GM23338 (cell line): ENCODE data around the gene MIER3. TPM values are rescaled to one million over a fixed set of nuclear protein-coding genes. Genes with fewer than 3 reads are reported as not detected.

Source experiments
- ATAC-seq: fragments of 200-7000 bp; cut with Tn5 transposase; 3 replicates; pipeline ENCODE4 v1.9.1; 2020
- DNase-seq: peaks from one replicate; pipeline ENCODE4 v3.0.0-alpha.2; 2015; ENCODE audit warnings: low spot score
- H2AFZ ChIP-seq: fragments of 200-600 bp; sonication (generic); 2 replicates; pipeline ENCODE4 v1.8.0; 2016; ENCODE audit warnings: antibody characterized with exemption, mild to moderate bottlenecking, moderate library complexity
- H3F3A ChIP-seq: fragments of 200-600 bp; sonication (generic); replicated peaks from 2 replicates; pipeline ENCODE4 v1.8.0; 2017; ENCODE audit warnings: antibody characterized with exemption, mixed run types, low read depth
- H3K27ac ChIP-seq: fragments of 200-600 bp; sonication (generic); 2 replicates; pipeline ENCODE4 v1.6.1; 2016; ENCODE audit warnings: low read depth
- H3K27me3 ChIP-seq: fragments of 200-600 bp; sonication (generic); 2 replicates; pipeline ENCODE4 v1.8.0; 2016; ENCODE audit warnings: mild to moderate bottlenecking, mixed run types, moderate library complexity; ENCODE audit not compliant: insufficient read depth
- H3K36me3 ChIP-seq: fragments of 200-600 bp; sonication (generic); 2 replicates; pipeline ENCODE4 v1.8.0; 2016; ENCODE audit warnings: mild to moderate bottlenecking; ENCODE audit not compliant: insufficient read depth
- H3K4me1 ChIP-seq: fragments of 200-600 bp; sonication (generic); 2 replicates; pipeline ENCODE4 v1.8.0; 2016; ENCODE audit warnings: mild to moderate bottlenecking, moderate library complexity; ENCODE audit not compliant: insufficient read depth
- H3K4me2 ChIP-seq: fragments of 200-600 bp; sonication (generic); 2 replicates; pipeline ENCODE4 v1.7.1; 2017; ENCODE audit warnings: mixed run types
- H3K4me3 ChIP-seq: fragments of 200-600 bp; sonication (generic); 2 replicates; pipeline ENCODE4 v1.6.1; 2016; ENCODE audit warnings: mixed run types
- H3K79me2 ChIP-seq: fragments of 200-600 bp; sonication (generic); replicated peaks from 2 replicates; pipeline ENCODE4 v1.8.0; 2017; ENCODE audit warnings: mild to moderate bottlenecking; ENCODE audit not compliant: insufficient read depth
- H3K9me2 ChIP-seq: fragments of 200-600 bp; sonication (generic); 2 replicates; pipeline ENCODE4 v1.8.0; 2017; ENCODE audit not compliant: insufficient read depth
- H4K20me1 ChIP-seq: fragments of 200-600 bp; sonication (generic); replicated peaks from 2 replicates; pipeline ENCODE4 v1.8.0; 2017; ENCODE audit warnings: mild to moderate bottlenecking; ENCODE audit not compliant: insufficient read depth
- H3K27ac Mint-ChIP-seq: 2 replicates; pipeline ENCODE4 v1.8.0; 2020; ENCODE audit warnings: inconsistent platforms, mild to moderate bottlenecking, moderate library complexity, mixed read lengths
- H3K27me3 Mint-ChIP-seq: 3 replicates; pipeline ENCODE4 v1.8.0; 2022; ENCODE audit warnings: low read depth, mild to moderate bottlenecking, moderate library complexity, mixed read lengths, inconsistent platforms; ENCODE audit not compliant: insufficient read depth, poor library complexity
- H3K36me3 Mint-ChIP-seq: 3 replicates; pipeline ENCODE4 v1.8.0; 2021; ENCODE audit warnings: low read depth, mild to moderate bottlenecking, inconsistent platforms, moderate library complexity, mixed read lengths
- H3K4me1 Mint-ChIP-seq: 3 replicates; pipeline ENCODE4 v1.8.0; 2020; ENCODE audit warnings: mild to moderate bottlenecking, inconsistent platforms, mixed read lengths
- H3K4me3 Mint-ChIP-seq: 3 replicates; pipeline ENCODE4 v1.8.0; 2021; ENCODE audit warnings: moderate library complexity, mild to moderate bottlenecking, inconsistent platforms, mixed read lengths
- H3K9me3 Mint-ChIP-seq: 3 replicates; pipeline ENCODE4 v1.8.0; 2020; ENCODE audit warnings: moderate library complexity, mild to moderate bottlenecking, inconsistent platforms, mixed read lengths
- EZH2phosphoT487 ChIP-seq: fragments of 200-600 bp; sonication (generic); IDR thresholded peaks from one replicate; pipeline ENCODE4 v1.8.1; 2018; ENCODE audit warnings: antibody characterized with exemption; ENCODE audit not compliant: unreplicated experiment
- NANOG ChIP-seq: IDR thresholded peaks from 2 replicates; pipeline ENCODE4 v1.6.1; 2016; ENCODE audit warnings: antibody characterized with exemption, borderline replicate concordance
- ZNF331 ChIP-seq: fragments of 250-450 bp; sonication (Bioruptor Pico); IDR thresholded peaks from 2 replicates; pipeline ENCODE4 v1.5.0; 2020; ENCODE audit warnings: low read depth, mild to moderate bottlenecking, moderate library complexity
- polyA plus RNA-seq: library from polyadenylated mRNA; unstranded; fragments of >200 nt; fragmentation: Nextera tagmentation; extraction: Ambion mirVana; gene quantifications from 2 replicates; pipeline ENCODE4 v1.2.1, GENCODE V29; 2016
- total RNA-seq: library from RNA; depleted of rRNA; stranded (reverse); fragments of >200 nt; shearing (Covaris generic); gene quantifications from 2 replicates; pipeline ENCODE4 v1.2.3, GENCODE V29; 2014
- TF ChIP-seq, protein P1 (sequence below): fragments of 250-450 bp; sonication (Bioruptor Pico); IDR thresholded peaks from 2 replicates; pipeline ENCODE4 v1.5.0; 2020; ENCODE audit warnings: mild to moderate bottlenecking, moderate library complexity
- TF ChIP-seq, protein P2 (sequence below): IDR thresholded peaks from one replicate; pipeline ENCODE4 v1.6.1; 2018; ENCODE audit warnings: antibody characterized with exemption; ENCODE audit not compliant: unreplicated experiment
- TF ChIP-seq, protein P3 (sequence below), 2 experiments: fragments of 200-600 bp in 1 of 2; sonication (generic) in 1 of 2; conservative IDR thresholded peaks; 2 replicates each; pipeline versions ENCODE4 v1.5.1 to v1.6.1; 2016 to 2017; ENCODE audit warnings: antibody characterized with exemption in 2 of 2, low read depth in 2 of 2, mild to moderate bottlenecking in 2 of 2, moderate library complexity in 1 of 2

Gene MIER3
- total and polyA plus RNA-seq, 2 experiments from 2014 or later: 12.0 to 36.3 TPM

DNA sequence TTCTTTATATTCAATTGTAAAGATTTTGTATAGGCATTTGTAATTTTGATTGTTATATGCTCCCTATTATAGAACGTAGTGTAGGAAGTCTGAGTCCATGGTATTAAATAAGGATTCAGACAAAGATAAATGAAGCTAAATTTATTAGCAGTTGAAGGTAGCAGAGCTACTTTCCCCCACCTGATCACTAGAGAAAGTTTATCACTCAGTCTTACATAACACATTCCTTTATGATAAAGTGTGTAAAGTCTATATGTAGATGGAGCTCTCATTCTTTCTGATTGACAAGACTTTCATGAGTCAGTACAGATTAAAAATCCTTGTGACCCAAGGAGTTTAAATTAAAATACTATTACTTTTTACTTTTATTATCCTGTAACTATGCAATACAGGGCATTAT, 2.3 kb upstream of the MIER3 start (continued):
- TF ChIP-seq, protein P1, sequence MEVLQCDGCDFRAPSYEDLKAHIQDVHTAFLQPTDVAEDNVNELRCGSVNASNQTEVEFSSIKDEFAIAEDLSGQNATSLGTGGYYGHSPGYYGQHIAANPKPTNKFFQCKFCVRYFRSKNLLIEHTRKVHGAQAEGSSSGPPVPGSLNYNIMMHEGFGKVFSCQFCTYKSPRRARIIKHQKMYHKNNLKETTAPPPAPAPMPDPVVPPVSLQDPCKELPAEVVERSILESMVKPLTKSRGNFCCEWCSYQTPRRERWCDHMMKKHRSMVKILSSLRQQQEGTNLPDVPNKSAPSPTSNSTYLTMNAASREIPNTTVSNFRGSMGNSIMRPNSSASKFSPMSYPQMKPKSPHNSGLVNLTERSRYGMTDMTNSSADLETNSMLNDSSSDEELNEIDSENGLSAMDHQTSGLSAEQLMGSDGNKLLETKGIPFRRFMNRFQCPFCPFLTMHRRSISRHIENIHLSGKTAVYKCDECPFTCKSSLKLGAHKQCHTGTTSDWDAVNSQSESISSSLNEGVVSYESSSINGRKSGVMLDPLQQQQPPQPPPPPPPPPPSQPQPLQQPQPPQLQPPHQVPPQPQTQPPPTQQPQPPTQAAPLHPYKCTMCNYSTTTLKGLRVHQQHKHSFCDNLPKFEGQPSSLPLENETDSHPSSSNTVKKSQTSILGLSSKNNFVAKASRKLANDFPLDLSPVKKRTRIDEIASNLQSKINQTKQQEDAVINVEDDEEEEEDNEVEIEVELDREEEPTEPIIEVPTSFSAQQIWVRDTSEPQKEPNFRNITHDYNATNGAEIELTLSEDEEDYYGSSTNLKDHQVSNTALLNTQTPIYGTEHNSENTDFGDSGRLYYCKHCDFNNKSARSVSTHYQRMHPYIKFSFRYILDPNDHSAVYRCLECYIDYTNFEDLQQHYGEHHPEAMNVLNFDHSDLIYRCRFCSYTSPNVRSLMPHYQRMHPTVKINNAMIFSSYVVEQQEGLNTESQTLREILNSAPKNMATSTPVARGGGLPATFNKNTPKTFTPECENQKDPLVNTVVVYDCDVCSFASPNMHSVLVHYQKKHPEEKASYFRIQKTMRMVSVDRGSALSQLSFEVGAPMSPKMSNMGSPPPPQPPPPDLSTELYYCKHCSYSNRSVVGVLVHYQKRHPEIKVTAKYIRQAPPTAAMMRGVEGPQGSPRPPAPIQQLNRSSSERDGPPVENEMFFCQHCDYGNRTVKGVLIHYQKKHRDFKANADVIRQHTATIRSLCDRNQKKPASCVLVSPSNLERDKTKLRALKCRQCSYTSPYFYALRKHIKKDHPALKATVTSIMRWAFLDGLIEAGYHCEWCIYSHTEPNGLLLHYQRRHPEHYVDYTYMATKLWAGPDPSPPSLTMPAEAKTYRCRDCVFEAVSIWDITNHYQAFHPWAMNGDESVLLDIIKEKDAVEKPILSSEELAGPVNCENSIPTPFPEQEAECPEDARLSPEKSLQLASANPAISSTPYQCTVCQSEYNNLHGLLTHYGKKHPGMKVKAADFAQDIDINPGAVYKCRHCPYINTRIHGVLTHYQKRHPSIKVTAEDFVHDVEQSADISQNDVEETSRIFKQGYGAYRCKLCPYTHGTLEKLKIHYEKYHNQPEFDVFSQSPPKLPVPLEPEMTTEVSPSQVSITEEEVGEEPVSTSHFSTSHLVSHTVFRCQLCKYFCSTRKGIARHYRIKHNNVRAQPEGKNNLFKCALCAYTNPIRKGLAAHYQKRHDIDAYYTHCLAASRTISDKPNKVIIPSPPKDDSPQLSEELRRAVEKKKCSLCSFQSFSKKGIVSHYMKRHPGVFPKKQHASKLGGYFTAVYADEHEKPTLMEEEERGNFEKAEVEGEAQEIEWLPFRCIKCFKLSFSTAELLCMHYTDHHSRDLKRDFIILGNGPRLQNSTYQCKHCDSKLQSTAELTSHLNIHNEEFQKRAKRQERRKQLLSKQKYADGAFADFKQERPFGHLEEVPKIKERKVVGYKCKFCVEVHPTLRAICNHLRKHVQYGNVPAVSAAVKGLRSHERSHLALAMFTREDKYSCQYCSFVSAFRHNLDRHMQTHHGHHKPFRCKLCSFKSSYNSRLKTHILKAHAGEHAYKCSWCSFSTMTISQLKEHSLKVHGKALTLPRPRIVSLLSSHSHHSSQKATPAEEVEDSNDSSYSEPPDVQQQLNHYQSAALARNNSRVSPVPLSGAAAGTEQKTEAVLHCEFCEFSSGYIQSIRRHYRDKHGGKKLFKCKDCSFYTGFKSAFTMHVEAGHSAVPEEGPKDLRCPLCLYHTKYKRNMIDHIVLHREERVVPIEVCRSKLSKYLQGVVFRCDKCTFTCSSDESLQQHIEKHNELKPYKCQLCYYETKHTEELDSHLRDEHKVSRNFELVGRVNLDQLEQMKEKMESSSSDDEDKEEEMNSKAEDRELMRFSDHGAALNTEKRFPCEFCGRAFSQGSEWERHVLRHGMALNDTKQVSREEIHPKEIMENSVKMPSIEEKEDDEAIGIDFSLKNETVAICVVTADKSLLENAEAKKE (CRISPR knock-in tag): no peak
- TF ChIP-seq, protein P2, sequence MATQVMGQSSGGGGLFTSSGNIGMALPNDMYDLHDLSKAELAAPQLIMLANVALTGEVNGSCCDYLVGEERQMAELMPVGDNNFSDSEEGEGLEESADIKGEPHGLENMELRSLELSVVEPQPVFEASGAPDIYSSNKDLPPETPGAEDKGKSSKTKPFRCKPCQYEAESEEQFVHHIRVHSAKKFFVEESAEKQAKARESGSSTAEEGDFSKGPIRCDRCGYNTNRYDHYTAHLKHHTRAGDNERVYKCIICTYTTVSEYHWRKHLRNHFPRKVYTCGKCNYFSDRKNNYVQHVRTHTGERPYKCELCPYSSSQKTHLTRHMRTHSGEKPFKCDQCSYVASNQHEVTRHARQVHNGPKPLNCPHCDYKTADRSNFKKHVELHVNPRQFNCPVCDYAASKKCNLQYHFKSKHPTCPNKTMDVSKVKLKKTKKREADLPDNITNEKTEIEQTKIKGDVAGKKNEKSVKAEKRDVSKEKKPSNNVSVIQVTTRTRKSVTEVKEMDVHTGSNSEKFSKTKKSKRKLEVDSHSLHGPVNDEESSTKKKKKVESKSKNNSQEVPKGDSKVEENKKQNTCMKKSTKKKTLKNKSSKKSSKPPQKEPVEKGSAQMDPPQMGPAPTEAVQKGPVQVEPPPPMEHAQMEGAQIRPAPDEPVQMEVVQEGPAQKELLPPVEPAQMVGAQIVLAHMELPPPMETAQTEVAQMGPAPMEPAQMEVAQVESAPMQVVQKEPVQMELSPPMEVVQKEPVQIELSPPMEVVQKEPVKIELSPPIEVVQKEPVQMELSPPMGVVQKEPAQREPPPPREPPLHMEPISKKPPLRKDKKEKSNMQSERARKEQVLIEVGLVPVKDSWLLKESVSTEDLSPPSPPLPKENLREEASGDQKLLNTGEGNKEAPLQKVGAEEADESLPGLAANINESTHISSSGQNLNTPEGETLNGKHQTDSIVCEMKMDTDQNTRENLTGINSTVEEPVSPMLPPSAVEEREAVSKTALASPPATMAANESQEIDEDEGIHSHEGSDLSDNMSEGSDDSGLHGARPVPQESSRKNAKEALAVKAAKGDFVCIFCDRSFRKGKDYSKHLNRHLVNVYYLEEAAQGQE: no peak

DNA sequence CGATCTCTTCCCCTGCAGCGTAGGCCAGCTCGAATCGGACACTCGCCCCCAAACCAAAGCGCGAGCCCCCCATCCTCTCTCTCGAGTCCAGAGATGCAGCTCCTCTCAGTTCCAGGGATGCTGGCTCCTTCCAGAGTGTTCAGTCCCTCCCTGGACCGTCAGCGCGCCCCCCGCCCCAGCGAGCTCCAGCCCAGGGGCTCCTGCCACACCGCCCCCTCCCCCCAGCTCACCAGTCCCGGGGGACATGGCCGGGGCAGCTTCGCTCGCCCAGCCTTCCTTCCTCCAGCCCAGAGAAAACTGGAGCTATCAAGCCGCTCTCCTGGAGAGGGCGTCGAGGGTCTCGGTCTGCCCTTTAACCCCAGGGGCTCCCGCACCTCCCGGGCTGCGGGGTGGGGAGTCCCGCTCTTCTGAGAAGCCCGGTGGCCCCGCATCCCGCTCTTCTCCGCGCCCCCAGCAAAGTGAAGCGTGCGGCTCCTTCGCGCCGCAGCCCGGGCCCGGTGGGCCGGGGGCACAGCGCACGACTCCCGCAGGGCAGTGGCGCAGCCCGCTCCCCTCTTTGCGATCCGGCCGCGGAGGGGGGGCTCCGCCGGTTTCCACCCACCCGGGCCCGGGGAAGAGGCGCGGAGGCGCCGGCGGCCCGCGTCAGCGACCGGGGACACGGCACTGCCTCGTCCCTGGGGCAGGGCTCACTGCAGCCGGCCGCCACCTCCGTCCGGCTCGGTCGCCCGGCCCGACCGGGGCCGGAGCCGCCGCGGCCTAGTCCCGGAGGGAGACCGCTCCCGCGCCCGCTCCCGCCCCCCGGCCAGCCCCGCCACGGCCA, 587 bp downstream of the MIER3 start:
- Mint-ChIP-seq H3K4me3 (peak overlapping the region; percentile 93), H3K27ac (peak overlapping the region; percentile 52; the same call in 1 of the 2 replicates), H3K36me3 (peaks cover 16% of the 10 kb centered on the region), H3K9me3 (no peaks in the 10 kb centered on the region), H3K27me3 (peaks cover 5% of the 10 kb centered on the region), H3K4me1 (peaks cover 18% of the 10 kb centered on the region)
- ATAC-seq: peak; percentile 73
- peak overlapping the region; percentile 89 for H3K4me3 ChIP-seq
- DNase-seq: peak; percentile 74
- peaks cover 17% of the 10 kb centered on the region; the same call in 1 of the 2 replicates for H4K20me1 ChIP-seq
- H2AFZ ChIP-seq: no peak overlapping the region; the same call in 1 of the 2 replicates
- H3K27ac ChIP-seq: no peak overlapping the region
- peaks cover 4% of the 10 kb centered on the region; the same call in 1 of the 2 replicates for H3K36me3 ChIP-seq
- peaks cover 6% of the 10 kb centered on the region; the same call in 1 of the 2 replicates for H3K4me1 ChIP-seq
- peaks cover 19% of the 10 kb centered on the region for H3K27me3 ChIP-seq
- H3K79me2 ChIP-seq: peaks cover 43% of the 10 kb centered on the region
- H3F3A ChIP-seq: no peaks in the 10 kb centered on the region
- H3K4me2 ChIP-seq: peak overlapping the region; percentile 90
- no peaks in the 10 kb centered on the region for H3K9me2 ChIP-seq
- TF ChIP-seq, protein P3, sequence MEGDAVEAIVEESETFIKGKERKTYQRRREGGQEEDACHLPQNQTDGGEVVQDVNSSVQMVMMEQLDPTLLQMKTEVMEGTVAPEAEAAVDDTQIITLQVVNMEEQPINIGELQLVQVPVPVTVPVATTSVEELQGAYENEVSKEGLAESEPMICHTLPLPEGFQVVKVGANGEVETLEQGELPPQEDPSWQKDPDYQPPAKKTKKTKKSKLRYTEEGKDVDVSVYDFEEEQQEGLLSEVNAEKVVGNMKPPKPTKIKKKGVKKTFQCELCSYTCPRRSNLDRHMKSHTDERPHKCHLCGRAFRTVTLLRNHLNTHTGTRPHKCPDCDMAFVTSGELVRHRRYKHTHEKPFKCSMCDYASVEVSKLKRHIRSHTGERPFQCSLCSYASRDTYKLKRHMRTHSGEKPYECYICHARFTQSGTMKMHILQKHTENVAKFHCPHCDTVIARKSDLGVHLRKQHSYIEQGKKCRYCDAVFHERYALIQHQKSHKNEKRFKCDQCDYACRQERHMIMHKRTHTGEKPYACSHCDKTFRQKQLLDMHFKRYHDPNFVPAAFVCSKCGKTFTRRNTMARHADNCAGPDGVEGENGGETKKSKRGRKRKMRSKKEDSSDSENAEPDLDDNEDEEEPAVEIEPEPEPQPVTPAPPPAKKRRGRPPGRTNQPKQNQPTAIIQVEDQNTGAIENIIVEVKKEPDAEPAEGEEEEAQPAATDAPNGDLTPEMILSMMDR (conservative IDR thresholded peaks at IDR 0.05; ENCODE audit: low read depth in 2 of 2): peak; percentile 15 to 38; a peak in 1 of 4 replicates
- no peak for TF ChIP-seq EZH2phosphoT487
- TF ChIP-seq ZNF331 (CRISPR knock-in tag): no peak
- TF ChIP-seq NANOG: no peak
